Posterior cingulate gyrus (tissue), 11 donors: ENCODE measurements around the gene GPX3.

ENCODE experiments used
- DNase-seq, 10 donors: peaks; one replicate each; pipeline versions ENCODE4 v3.0.0 to v3.0.0-alpha.2; 2020 to 2021; ENCODE audit warnings: mixed read lengths in 3 of 10
- intact Hi-C: fragments of 100-400 bp; cut with DNase I; formaldehyde crosslinking; loops from one replicate; pipeline ENCODE4 v1.15.1; 2023

The GPX3 gene

DNA sequence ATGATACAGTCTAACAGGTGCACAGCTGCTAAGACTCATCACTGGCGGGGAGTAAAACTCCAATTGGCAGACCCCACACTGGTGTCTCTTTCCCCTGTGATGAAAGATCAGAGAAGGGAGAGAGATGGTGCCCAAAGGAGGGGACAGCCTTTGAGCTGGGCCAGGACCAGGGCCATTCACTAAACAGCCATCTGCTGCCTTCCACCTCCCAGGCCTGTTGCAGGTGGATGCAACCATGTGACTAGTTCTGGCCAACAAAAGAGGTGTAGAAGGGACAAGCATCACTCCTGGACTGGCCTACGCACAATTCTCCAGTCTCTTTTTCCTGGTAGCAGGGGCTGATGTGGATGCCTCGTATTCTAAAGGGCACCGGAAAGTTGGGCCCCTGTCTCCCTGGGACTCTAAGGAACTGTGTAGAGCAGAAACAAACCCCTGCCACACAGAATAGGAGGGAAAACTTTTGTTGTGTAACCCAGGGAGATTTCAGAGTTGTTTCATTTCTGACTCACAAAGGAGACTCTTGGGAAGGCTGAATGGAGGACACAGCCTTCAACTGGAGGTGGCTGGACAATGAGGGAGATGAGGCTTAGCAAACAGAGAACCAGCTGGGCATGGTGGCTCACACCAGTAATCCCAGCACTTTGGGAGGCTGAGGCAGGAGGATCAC is 33.5 kb downstream of the GPX3 start:
- intact Hi-C loops: no loop called here
- no peak for DNase-seq

- peak in 1 of 10 donors; percentile 20 for DNase-seq
- intact Hi-C loops: no loop called here
Measured at GRCh38 chr5:151054709-151055108, 34.3 kb downstream of the GPX3 start.

DNA sequence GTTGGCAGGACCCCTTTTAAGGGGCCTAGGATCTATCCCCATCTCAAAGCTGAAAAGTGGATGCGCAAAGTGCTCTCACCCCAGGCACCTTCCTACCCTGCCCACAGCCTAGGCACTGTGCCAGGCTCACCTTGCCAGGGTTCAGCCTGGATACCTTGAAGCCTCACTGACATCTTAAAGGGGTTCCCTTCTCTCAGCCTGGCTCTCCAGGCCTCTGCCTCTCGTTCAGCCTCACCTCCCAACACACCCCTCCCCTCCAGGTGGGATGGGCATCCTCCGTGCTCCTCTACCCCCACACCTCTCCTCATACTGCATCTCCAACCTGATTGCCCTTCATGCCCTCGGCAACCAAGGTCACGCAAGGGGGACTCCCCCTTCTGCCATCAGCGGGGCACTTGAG is 34.9 kb downstream of the GPX3 start:
- peak in 1 of 10 donors; percentile 30 for DNase-seq
- intact Hi-C loops: no loop called here

DNA sequence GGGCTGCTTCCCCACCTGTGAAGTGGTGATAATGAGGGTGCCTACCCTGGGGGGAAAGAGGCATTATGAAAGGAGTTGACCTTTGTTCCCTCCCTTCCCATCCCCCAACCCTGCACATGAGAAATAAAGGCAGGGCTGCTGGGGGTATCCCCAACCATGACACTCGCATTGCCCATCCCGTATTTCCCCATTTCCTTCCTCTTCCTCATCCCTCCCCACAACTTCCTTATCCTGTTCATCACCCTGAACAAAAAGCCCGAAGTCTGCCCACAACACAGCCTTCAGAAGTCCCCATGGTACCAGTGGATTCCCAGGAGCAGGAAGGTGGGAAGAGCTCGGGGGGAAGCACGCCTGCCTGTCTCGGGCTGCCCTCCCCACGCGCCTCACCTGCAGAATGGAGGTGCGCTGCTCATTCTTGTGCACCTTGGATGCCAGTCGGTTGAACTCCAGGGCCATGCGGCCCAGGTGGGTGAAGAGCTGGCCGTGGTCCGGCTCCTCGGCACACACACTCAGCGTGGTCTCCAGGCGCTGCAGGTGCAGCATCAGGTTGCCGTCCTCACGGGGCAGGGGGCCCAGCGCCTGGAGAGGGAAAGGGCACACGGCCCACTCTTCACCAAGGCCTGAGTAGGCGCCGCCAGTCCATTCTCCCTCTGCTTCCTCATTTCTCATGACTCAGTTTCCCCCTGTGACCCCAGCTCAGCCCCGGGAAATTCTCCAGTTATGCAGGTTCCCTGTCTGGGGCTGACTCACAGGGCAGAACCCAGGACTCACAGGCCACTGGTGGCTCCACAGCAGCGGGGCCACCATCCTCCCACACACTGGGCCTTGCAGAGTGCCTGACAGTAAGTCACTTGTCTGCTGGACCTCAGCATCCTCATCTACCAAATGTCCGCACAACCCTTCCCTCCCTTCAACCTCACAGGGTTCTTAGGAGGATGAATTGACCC is 36.3 kb downstream of the GPX3 start:
- intact Hi-C loops: no loop called here
- peak in 1 of 10 donors; percentile 55 for DNase-seq

GRCh38 chr5:151058301-151058700 is 37.9 kb downstream of the GPX3 start:
- no peak for DNase-seq
- intact Hi-C loops: no loop called here

DNA sequence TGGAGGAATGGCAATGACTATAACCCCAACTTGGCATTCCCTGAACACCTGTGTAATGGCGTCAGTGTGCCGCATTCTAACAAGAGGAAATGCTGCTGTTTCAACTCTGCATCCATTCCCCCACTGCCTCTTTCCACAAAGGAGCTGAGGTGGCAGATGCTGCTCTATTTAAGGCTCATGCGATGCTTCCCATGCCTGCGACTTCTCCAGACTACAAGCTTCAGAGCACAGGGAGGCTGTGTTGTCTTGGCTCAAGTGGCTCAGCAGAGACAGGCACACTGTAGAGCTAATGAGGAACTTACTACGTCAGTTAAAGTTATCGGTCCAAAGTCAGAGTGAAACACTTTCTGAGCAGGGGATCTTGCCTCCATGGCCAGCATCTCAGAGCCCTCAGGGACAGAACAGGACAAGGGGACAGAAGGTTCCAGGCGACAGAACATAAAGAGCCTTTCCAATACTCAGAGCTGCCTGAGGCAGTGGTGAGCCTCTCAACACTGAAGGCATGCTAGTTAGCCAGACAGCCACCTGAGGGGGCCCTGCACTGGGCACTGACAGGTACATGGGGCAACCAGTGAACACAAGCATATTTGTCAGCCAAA is 38.6 kb downstream of the GPX3 start:
- intact Hi-C loops: no loop called here
- peak in 7 of 10 donors; percentile 22 to 91 (median 58) for DNase-seq

DNA sequence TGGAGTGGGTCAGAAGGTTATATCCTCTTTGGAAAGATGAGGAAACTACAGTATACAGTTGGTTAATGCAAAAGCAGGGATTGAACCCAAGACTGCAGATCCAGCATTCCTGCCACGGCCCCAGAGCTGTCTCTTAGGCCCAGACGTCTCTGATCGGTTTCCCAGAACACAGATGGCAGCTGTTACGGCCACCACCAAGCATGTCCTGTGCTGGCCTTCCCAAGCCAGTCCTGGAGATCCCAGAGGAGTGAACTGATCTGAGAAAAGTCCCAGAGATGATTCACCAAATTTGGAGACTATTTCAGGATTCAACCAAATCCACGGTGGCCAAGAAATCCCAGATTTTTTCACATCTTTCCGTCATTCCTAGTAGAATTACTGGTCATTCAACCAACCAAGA is 40.4 kb downstream of the GPX3 start:
- intact Hi-C loops: no loop called here
- DNase-seq: peak in 2 of 10 donors; percentile 17 to 49

DNA sequence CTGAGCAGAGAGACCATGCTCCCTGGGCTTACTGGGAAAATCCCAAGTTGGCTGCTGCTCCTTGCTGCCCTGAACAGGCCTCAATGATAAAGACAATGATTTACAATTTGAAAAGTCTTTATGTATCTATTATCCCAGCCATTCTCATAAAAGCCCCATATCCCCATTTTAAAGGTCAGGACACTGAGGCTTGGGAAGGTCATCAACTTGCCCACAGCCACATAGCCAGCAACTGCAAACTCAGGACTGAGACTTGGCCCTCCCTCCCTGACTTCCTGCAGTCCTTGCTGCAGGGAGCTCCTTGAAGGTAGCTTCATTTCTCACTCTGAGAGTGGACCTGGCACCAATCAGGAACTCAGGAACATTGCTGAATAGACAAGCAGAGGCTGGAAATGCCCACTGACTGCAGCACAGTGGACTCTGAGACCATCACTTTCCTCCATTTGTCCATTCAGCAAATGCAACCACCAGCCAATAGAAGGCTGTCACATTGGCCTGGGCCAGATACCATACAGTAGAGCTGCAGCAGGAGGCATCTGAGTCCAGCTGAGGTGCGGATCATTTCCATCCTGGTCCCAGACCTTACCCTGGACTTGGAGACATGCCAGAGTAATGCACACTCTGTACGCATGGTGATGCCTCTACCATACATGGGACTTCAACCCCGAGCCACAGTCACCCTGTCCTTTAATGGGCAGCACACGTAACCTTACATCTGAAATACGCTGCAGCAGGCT is 42.2 kb downstream of the GPX3 start:
- intact Hi-C loops: no loop called here
- peak in 1 of 10 donors; percentile 17 for DNase-seq

- intact Hi-C loops: no loop called here
- DNase-seq: peak in 2 of 10 donors; percentile 11 to 65
Measured at GRCh38 chr5:151063142-151063989, 43.0 kb downstream of the GPX3 start.

- intact Hi-C loops: no loop called here
- peak in 2 of 10 donors; percentile 60 to 69 for DNase-seq
Measured at GRCh38 chr5:151064916-151065499, 44.6 kb downstream of the GPX3 start.

GRCh38 chr5:151065609-151066008 is 45.2 kb downstream of the GPX3 start:
- DNase-seq: no peak
- intact Hi-C loops: no loop called here

GRCh38 chr5:151066920-151067319 is 46.5 kb downstream of the GPX3 start:
- DNase-seq: peak in 2 of 10 donors; percentile 5 to 12
- intact Hi-C loops: no loop called here

GRCh38 chr5:151067632-151068432 is 47.4 kb downstream of the GPX3 start:
- peak in 2 of 10 donors; percentile 47 to 66 for DNase-seq
- intact Hi-C loops: no loop called here

DNA sequence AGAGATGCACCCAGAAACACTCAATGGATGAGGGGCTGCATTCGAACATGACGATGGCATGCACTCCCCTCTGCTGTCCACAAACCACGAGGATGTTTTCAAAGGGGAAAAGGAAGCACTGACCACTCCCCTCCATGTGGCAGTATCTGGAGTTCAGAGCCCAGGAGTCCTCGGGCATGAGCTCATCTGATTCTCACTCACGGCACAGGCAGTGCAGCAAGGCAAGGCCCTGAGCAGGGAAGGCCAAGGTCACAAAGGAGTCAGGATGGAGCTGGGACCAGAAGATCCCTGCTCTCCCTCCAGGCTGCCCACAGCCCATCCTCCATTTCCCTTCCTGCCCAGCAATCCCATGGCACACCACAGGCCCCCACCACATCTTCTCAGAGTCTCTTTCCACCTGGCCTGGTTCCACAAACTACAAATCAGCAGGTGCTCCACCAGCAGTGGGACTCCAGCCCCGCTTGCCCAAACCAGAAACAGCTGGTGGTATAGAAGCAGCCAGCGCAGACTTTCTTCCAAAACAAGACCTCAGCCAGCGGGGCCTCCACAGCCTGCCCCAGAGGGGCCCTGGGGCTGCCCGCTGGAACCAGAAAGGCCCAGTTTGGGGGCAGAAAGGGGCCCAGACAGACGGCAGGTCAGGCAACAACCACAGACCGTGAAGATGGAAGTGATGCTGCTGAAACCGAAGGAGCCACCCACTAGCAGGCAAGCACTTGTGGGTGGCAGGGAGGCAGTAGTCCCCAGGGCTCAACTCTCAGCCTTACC is 48.2 kb downstream of the GPX3 start:
- intact Hi-C loops: no loop called here
- peak in 2 of 10 donors; percentile 48 to 70 for DNase-seq

GRCh38 chr5:151070449-151070848 is 50.1 kb downstream of the GPX3 start:
- no peak for DNase-seq
- intact Hi-C loops: no loop called here

DNA sequence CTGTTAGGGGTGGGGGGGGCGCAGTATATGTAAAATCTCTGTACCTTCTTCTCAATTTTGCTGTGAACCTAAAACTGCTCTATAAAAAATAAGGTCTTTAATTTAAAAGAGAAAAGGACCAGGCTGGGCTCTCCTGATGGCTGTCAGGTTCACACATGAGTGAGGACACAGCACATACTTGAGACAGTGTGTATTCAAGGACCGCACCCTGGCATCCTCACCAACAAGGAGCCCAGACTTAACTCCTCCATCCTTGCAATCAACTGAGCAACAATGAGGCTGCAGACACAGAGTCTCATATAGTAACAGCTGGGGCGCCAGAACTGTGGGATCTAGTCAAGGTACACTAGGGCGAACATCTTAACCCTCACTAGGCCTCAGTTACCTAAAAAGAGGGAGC is 50.6 kb downstream of the GPX3 start:
- DNase-seq: peak in 2 of 10 donors; percentile 12 to 27
- intact Hi-C loops: no loop called here

GRCh38 chr5:151071848-151072629 is 51.6 kb downstream of the GPX3 start:
- peak in 1 of 10 donors; percentile 21 for DNase-seq
- intact Hi-C loops: no loop called here
